Hepatocyte (in vitro differentiated cells): ENCODE results near the gene SDSL. TPM values are rescaled to one million over a fixed set of nuclear protein-coding genes. Genes with fewer than 3 reads are reported as not detected.

Source experiments
- DNase-seq: peaks from one replicate; pipeline ENCODE4 v3.0.0-alpha.2; 2016; ENCODE audit warnings: low spot score
- H2AFZ ChIP-seq: fragments of 200-600 bp; sonication (generic); 2 replicates; pipeline ENCODE4 v1.6.0; 2016; ENCODE audit warnings: antibody characterized with exemption, mild to moderate bottlenecking
- H3K27ac ChIP-seq: fragments of 200-600 bp; sonication (generic); 2 replicates; pipeline ENCODE4 v1.5.1; 2016; ENCODE audit warnings: mild to moderate bottlenecking
- H3K27me3 ChIP-seq: fragments of 200-600 bp; sonication (generic); 2 replicates; pipeline ENCODE4 v1.6.1; 2016
- H3K36me3 ChIP-seq: fragments of 200-600 bp; sonication (generic); replicated peaks from 2 replicates; pipeline ENCODE4 v1.5.1; 2016; ENCODE audit warnings: low read depth; ENCODE audit not compliant: insufficient read depth
- H3K4me1 ChIP-seq: fragments of 200-600 bp; sonication (generic); 2 replicates; pipeline ENCODE4 v1.5.1; 2016; ENCODE audit warnings: mild to moderate bottlenecking, moderate library complexity; ENCODE audit not compliant: insufficient read depth
- H3K4me2 ChIP-seq: fragments of 200-600 bp; sonication (generic); 2 replicates; pipeline ENCODE4 v1.6.0; 2016
- H3K4me3 ChIP-seq: fragments of 200-600 bp; sonication (generic); 2 replicates; pipeline ENCODE4 v1.5.1; 2016; ENCODE audit warnings: mild to moderate bottlenecking
- H3K79me2 ChIP-seq: fragments of 200-600 bp; sonication (generic); 2 replicates; pipeline ENCODE4 v1.6.0; 2017; ENCODE audit warnings: mild to moderate bottlenecking
- H3K9me2 ChIP-seq: fragments of 200-600 bp; sonication (generic); replicated peaks from 2 replicates; pipeline ENCODE4 v1.6.0; 2017; ENCODE audit warnings: mild to moderate bottlenecking; ENCODE audit not compliant: insufficient read depth
- H3K9me3 ChIP-seq: fragments of 200-600 bp; sonication (generic); 2 replicates; pipeline ENCODE4 v1.5.1; 2016; ENCODE audit warnings: low read depth, mild to moderate bottlenecking
- H4K20me1 ChIP-seq: fragments of 200-600 bp; sonication (generic); 2 replicates; pipeline ENCODE4 v1.6.0; 2016; ENCODE audit warnings: mild to moderate bottlenecking; ENCODE audit not compliant: insufficient read depth, poor library complexity, severe bottlenecking
- CTCF ChIP-seq: fragments of 200-600 bp; sonication (generic); IDR thresholded peaks from 2 replicates; pipeline ENCODE4 v1.5.1; 2016; ENCODE audit warnings: antibody characterized with exemption, mild to moderate bottlenecking; ENCODE audit not compliant: poor library complexity
- EZH2 ChIP-seq: fragments of 200-600 bp; sonication (generic); IDR thresholded peaks from 2 replicates; pipeline ENCODE4 v1.6.1; 2016; ENCODE audit warnings: antibody characterized with exemption, mild to moderate bottlenecking, borderline replicate concordance
- EZH2phosphoT487 ChIP-seq: fragments of 200-600 bp; sonication (generic); IDR thresholded peaks from one replicate; pipeline ENCODE4 v1.6.1; 2018; ENCODE audit warnings: antibody characterized with exemption, mild to moderate bottlenecking, low read depth, moderate library complexity; ENCODE audit not compliant: unreplicated experiment, severe bottlenecking
- WGBS: methylation state at CpG from one replicate; pipeline ENCODE4 v1.1.6; 2016; ENCODE audit warnings: low lambda C conversion rate; ENCODE audit errors: missing lambda C conversion rate; 5-methylcytosine and 5-hydroxymethylcytosine counted together
- polyA plus RNA-seq: library from polyadenylated mRNA; unstranded; fragments of >200 nt; fragmentation: Nextera tagmentation; extraction: Ambion mirVana; gene quantifications from 2 replicates; pipeline ENCODE4 v1.2.1, GENCODE V29; 2016
- total RNA-seq: library from RNA; depleted of rRNA; stranded (reverse); fragments of >200 nt; gene quantifications from 2 replicates; pipeline ENCODE4 v1.2.3, GENCODE V29; 2014

SDSL gene
- total and polyA plus RNA-seq, 2 experiments from 2014 or later = 10.3 to 26.7 TPM

GRCh38 chr12:113469224-113469948, 47.2 kb downstream of the SDSL start:
- Histone ChIP-seq H4K20me1 (no peaks in the 10 kb centered on the region), H3K27me3 (peaks cover 100% of the 10 kb centered on the region), H3K9me2 (no peaks in the 10 kb centered on the region), H3K9me3 (no peaks in the 10 kb centered on the region), H3K4me1 (peaks cover 4% of the 10 kb centered on the region), H3K27ac (no peak overlapping the region), H3K4me3 (no peak overlapping the region), H3K79me2 (no peaks in the 10 kb centered on the region), H2AFZ (no peak overlapping the region), H3K4me2 (no peak overlapping the region), H3K36me3 (no peaks in the 10 kb centered on the region)
- DNase-seq = no peak
- WGBS = 14% methylated on average over 17 of the region's 17 CpGs
- TF ChIP-seq EZH2phosphoT487 (peak; percentile 20), EZH2 (no peak)

DNA sequence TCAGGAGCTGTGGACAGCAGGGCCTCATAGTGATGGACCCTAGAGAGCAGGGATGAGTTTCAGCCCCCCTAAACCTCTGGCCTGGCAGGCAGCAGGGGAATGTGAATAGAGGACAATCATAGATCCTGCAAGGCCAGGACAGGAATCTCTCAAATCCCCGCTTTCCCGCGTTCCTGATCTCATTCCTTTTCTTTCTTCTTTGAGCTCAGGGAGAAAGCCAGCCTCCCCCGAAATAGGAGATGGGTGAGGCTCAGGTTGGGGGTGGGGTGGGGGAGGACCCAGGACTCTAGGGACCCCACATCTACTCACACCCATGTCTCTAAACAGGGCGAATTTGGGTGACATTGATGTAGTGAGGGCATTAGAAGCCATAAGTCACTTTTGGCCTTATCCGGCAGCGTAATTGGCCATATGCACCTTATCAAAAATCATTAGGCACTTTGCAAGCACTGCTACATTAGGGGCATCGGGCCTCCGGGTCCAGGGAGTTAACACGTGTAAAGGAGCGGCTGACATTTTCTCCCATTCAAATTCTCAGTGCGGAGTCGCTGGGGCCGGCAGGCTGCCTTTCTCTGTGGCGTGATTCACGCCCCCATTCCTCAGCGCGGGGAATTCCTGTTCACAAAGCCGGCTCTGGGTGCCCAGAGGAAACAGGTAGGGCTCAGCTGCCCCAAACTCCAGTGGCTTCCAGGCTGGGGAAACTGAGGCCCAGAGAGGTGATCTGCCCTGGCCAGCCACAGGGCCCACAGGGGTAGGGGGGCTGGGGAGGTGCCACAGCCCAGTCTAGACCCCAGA, 48.0 kb downstream of the SDSL start:
- no peak overlapping the region for H3K4me2 ChIP-seq
- no peaks in the 10 kb centered on the region for H3K9me2 ChIP-seq
- no peak for DNase-seq
- 11% methylated on average over 19 of the region's 19 CpGs for WGBS
- peaks cover 4% of the 10 kb centered on the region for H3K4me1 ChIP-seq
- no peaks in the 10 kb centered on the region for H3K36me3 ChIP-seq
- no peaks in the 10 kb centered on the region for H4K20me1 ChIP-seq
- H3K27ac ChIP-seq = no peak overlapping the region
- no peaks in the 10 kb centered on the region for H3K9me3 ChIP-seq
- no peaks in the 10 kb centered on the region for H3K79me2 ChIP-seq
- H3K27me3 ChIP-seq = peaks cover 100% of the 10 kb centered on the region
- no peak overlapping the region for H3K4me3 ChIP-seq
- TF ChIP-seq EZH2 = no peak
- TF ChIP-seq EZH2phosphoT487 = no peak
- TF ChIP-seq CTCF = no peak
- no peak overlapping the region for H2AFZ ChIP-seq

DNA sequence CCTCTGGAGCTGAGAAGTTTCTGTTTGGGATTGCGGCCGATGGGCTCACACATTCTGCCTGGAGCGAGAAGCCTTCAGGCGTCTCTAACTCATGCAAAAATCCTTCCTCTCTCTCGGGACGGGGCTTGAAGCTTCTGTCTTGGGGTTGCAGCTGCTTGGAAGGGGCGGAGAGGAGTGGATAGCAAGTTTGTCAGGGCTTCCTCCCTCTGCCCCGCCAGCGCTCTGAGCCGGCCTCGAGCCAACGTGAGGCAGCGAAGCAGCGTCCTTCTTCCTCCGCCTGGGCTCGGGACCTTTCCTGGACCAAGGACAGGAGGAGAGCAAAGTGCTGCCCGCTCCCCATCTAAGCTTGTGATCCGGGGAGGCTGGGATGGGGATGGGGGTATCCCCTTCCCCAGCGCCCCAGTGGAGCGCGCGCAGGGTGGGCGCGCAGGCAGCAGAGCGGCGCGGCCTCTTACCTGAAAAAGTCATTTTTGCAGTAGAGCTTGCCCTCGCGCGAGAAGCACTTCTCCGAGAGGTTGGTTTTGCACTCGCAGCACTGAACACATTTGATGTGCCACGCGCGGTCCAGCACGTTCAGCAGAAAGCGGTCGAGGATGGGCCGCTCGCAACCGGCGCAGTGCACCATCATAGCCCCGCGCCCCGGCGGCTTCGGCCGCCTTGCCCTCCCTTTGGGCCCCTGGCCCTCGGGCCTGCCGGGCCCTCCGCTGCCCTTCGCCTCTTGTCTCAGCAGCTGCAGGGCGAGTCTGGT, 48.9 kb downstream of the SDSL start:
- no peaks in the 10 kb centered on the region for H3K9me2 ChIP-seq
- no peak overlapping the region for H2AFZ ChIP-seq
- H3K27ac ChIP-seq = no peak overlapping the region
- no peaks in the 10 kb centered on the region for H3K79me2 ChIP-seq
- H3K4me3 ChIP-seq = no peak overlapping the region
- no peaks in the 10 kb centered on the region for H3K9me3 ChIP-seq
- TF ChIP-seq EZH2phosphoT487 = peak; percentile 65
- TF ChIP-seq EZH2 = no peak
- H3K36me3 ChIP-seq = no peaks in the 10 kb centered on the region
- no peak for DNase-seq
- peaks cover 100% of the 10 kb centered on the region for H3K27me3 ChIP-seq
- peaks cover 4% of the 10 kb centered on the region for H3K4me1 ChIP-seq
- WGBS = 7% methylated on average over 53 of the region's 53 CpGs
- no peaks in the 10 kb centered on the region for H4K20me1 ChIP-seq
- H3K4me2 ChIP-seq = no peak overlapping the region

- Histone ChIP-seq H2AFZ (no peak within 1 kb of the TSS), H3K4me1 (peaks cover 4% of the 10 kb centered on the region), H4K20me1 (no peaks in the 10 kb centered on the region), H3K9me3 (no peaks in the 10 kb centered on the region), H3K36me3 (no peaks in the 10 kb centered on the region), H3K79me2 (no peaks in the 10 kb centered on the region), H3K9me2 (no peaks in the 10 kb centered on the region), H3K4me3 (no peak within 1 kb of the TSS), H3K27me3 (peaks cover 97% of the 10 kb centered on the region), H3K27ac (no peak within 1 kb of the TSS), H3K4me2 (no peak within 1 kb of the TSS)
- 5% methylated on average over 42 of the region's 43 CpGs for WGBS
- no peak for TF ChIP-seq EZH2phosphoT487
- TF ChIP-seq EZH2 = no peak
- TF ChIP-seq CTCF = no peak
- DNase-seq = no peak
Measured at GRCh38 chr12:113471619-113472171, 49.5 kb downstream of the SDSL start, which contains the start of gene LHX5. TSS of gene LHX5 (minus strand) at chr12:113471871. CDS start at chr12:113471498, 373 bp downstream.
